Measurements from ENCODE around the gene TMEM86B.

Gene TMEM86B

GRCh38 chr19:55228403-55229031, at the start of gene TMEM86B:
Gene TMEM86B (minus strand): TSS chr19:55228763. CDS start chr19:55228741, 22 bp downstream.
- no peak for DNase-seq

DNA sequence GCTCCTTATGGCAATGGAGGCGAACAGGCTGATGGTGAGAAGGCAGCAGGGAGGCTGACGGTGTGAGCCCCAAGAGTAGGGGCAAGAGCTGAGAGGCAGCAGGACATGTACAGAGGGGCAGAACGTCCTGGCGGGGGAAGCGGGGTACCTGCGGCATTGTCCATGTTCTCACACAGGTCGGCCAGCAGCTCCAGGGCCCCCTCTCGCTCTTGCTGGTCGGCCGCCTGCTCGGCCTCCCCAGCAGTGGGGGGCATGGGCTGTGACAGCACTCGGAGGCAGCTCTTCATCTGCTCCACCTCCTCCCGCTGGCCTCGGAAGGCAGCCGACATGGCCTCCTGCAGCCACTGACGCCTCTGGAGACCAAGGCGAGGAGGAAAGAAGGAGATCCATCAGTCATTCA, 48.9 kb upstream of the TMEM86B start:
- DNase-seq: no peak

GRCh38 chr19:55276720-55277430, 48.3 kb upstream of the TMEM86B start:
- DNase-seq: no peak

GRCh38 chr19:55275851-55276719, 47.5 kb upstream of the TMEM86B start:
- DNase-seq: no peak

GRCh38 chr19:55273978-55274707, 45.6 kb upstream of the TMEM86B start:
- no peak for DNase-seq

DNA sequence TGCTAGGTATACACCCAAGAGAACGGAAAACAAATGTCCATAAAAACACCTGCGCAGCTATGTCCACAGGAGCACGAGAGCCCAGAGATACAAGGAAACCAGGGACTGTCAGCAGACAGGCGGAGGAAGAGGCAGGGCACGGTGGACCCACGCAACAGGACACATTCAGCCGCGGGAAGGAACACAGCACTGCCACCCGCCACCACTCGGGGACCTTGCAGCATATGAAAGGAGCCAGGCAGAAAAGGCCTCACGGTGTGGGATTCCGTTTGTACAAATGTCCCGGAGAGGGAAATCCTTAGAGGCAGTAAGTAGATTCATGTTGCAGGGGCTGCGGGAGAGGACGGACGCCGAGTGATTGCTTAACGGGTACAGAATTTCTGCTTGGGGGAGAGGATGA, 43.6 kb upstream of the TMEM86B start:
- no peak for DNase-seq

- no peak for DNase-seq
Observed at GRCh38 chr19:55270172-55270942, 41.8 kb upstream of the TMEM86B start.

GRCh38 chr19:55269299-55269698, 40.7 kb upstream of the TMEM86B start:
- DNase-seq: no peak

- DNase-seq: no peak
Observed at GRCh38 chr19:55266840-55267239, 38.3 kb upstream of the TMEM86B start.

DNA sequence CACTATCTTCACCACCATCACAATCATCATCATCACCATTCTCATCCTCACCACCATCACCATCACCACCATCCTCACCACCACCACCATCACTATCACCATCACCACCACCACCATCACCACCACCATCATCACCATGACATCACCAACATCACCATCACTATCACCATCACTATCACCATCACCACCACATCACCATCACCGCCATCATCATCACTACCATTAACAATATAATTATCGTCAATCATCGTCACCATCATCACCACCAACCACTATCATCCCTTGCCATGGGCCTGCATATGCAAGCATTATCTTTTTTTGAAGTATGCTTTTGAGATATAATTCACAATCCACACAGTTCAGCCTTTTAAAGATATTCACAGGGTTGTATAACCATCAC, 37.8 kb upstream of the TMEM86B start:
- DNase-seq: no peak

GRCh38 chr19:55265723-55266386, 37.3 kb upstream of the TMEM86B start:
- no peak for DNase-seq

- DNase-seq: no peak
Observed at GRCh38 chr19:55265173-55265572, 36.6 kb upstream of the TMEM86B start.

DNA sequence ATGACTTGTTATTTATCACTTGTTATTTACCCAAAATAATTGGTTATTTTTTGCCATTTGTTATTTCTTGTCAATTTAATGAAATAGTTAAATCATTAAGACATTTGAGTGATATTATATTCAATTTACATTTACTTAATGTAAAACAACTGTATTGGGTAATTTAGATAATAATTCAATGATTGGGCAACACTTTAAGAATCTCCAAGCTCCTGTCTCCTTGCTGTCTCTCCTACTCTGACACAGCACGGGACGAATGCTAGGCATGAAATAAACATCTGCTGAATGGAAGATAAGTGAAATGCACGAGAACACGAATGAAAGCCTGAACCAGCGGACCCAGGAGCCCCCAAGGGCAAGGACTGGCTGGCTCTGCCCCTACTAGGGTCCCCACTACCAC, 36.0 kb upstream of the TMEM86B start:
- no peak for DNase-seq

DNA sequence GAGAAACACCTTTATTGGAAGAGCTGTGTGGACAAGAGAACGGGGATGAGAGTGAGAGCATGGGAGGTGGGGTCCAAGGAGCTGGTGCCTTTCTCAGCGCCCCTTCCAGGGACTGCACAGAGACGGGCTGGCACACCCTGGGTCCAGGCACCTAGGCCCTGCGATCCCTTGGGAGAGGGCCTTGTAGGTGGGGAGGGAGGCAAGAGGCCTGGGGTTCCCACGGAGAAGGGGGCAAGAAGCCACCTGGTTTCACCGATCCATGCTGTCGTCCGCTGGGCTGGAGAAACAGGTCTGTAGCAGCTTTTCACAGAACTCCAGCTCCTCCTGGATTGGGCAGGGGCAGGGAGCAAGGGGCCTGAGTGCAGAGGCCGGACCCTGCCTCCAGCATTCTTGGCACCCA, 33.8 kb upstream of the TMEM86B start:
- DNase-seq: no peak

DNA sequence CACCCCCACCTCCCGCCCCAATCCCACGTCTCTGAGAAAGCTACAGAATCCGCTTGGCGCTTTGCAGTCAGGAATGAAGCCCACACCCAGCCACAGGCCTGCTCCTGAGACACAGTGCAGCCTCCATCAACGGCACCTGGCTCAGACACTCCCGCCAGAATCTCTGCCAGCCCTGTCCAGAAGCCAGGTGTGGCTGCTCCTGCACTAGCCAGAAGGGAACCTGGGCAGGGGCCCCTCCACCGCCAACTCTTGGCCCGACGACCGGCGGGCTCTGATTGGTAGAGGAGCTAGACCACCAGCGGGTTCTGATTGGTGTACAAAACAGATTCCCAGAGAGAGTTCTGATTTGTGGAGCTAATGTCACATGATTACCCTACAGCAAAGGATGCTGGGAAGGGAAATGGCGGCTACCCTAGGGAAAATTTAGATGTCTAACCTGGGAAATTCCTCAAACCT, 33.1 kb upstream of the TMEM86B start:
- no peak for DNase-seq

GRCh38 chr19:55259540-55260210, 31.1 kb upstream of the TMEM86B start:
- DNase-seq: peak; percentile 46

DNA sequence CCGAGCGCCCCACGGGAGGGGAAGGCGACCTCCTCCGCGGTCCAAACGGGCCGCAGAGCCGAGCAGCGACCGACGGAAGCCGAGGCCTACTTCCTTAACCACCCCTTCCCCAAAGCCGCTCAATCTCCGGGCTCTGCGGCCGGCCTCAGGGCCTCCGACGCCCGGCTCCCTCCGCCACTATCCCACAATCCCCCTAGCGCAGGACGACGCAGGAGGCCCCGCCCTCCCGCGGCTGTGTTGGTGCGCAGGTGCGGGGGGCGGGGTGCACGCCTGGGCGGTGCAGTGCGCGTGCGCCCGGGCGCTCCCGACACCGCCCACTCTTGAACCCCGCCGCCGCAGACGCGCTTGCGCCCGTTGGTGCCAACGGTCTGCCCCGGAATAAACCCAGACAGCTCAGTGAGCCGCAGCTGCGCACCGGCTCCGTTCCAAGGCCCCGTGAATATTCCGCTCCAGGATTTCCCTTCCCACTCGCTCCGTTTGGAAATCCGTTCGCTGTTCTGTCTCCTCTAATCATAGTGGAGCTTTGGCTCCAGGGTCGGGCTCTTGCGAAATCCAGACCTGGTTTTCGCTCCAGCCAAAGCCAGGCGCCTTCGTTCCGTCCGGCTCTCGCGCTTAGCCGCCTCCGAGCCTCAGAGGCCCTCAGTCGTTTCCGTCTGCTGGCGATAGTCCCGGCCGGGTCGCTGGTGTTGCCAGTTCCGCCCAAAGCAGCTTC, 30.4 kb upstream of the TMEM86B start, which contains the start of gene PPP6R1:
Gene PPP6R1 (minus strand): TSS at position 190 of the 712 bp plus-strand sequence. CDS start 11,914 bp downstream, outside the sequence.
- peak; percentile 99 for DNase-seq

DNA sequence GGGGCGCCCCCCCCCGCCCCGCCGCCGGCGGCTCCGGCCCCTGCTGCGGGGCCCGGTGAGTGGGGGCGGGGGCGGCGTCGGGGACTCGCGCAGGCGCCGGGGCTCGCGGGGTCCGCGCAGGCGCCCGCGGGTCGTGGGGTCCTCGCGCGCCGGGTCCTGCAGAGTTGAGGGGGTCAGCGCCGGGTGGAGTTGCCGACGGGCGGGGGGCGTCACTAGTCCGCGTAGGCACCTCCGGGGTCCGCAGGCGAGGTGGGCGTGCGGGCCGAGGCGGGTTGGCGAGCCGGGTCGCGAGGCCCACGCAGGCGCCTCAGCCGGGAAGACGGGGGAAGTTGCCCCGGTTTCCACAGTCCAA, 29.9 kb upstream of the TMEM86B start:
- DNase-seq: peak; percentile 70

GRCh38 chr19:55257461-55258420, 29.2 kb upstream of the TMEM86B start:
- DNase-seq: peak; percentile 60

Measured in NCI-H69 (cell line).